AG10803 (cell line): ENCODE results near the gene PACSIN2.

Experiments
- DNase-seq: peaks from one replicate; pipeline ENCODE4 v3.0.0; 2010; ENCODE audit warnings: low read depth
- H3K4me3 ChIP-seq: 2 replicates; pipeline ENCODE4 v1.5.1; 2011; ENCODE audit warnings: mild to moderate bottlenecking, low read length, control low read depth
- CTCF ChIP-seq: conservative IDR thresholded peaks from 2 replicates; pipeline ENCODE4 v1.5.1; 2011; ENCODE audit warnings: mild to moderate bottlenecking, low read length, control low read depth, inconsistent platforms

PACSIN2 gene

GRCh38 chr22:43009444-43009843, 5.5 kb downstream of the PACSIN2 start:
- TF ChIP-seq CTCF = no peak

GRCh38 chr22:43008921-43009320, 6.0 kb downstream of the PACSIN2 start:
- no peak for TF ChIP-seq CTCF
- no peak overlapping the region for H3K4me3 ChIP-seq
- DNase-seq = no peak

More at GRCh38 chr22:43009444-43009843, 5.5 kb downstream of the PACSIN2 start:
- no peak overlapping the region for H3K4me3 ChIP-seq
- no peak for DNase-seq

GRCh38 chr22:43008509-43008908, 6.4 kb downstream of the PACSIN2 start:
- H3K4me3 ChIP-seq = no peak overlapping the region
- no peak for TF ChIP-seq CTCF
- peak; percentile 78 for DNase-seq

- DNase-seq = peak; percentile 46
- no peak for TF ChIP-seq CTCF
- H3K4me3 ChIP-seq = no peak overlapping the region
Observed at GRCh38 chr22:43007519-43008102, 7.3 kb downstream of the PACSIN2 start.

- no peak for TF ChIP-seq CTCF
- no peak overlapping the region for H3K4me3 ChIP-seq
- DNase-seq = no peak
Observed at GRCh38 chr22:43006753-43007152, 8.2 kb downstream of the PACSIN2 start.

- TF ChIP-seq CTCF = no peak
- no peak overlapping the region for H3K4me3 ChIP-seq
- DNase-seq = no peak
Observed at GRCh38 chr22:43006016-43006505, 8.9 kb downstream of the PACSIN2 start.

- no peak for TF ChIP-seq CTCF
- no peak for DNase-seq
- no peak overlapping the region for H3K4me3 ChIP-seq
Observed at GRCh38 chr22:43005106-43005505, 9.8 kb downstream of the PACSIN2 start.
